H9 (cell line): Measurements from ENCODE around the gene GTF2H4. TPM values are rescaled to one million over a fixed set of nuclear protein-coding genes. Genes with fewer than 3 reads are reported as not detected.

Experiments used
- DNase-seq: peaks from one replicate; pipeline ENCODE4 v3.0.0-alpha.2; 2017
- H2AFZ ChIP-seq: one replicate; pipeline ENCODE4 v1.6.1; 2013; ENCODE audit warnings: mild to moderate bottlenecking, low read length, control low read depth, moderate library complexity
- H2AK5ac ChIP-seq: 2 replicates; pipeline ENCODE4 v1.6.1; 2013; ENCODE audit warnings: low read length, control low read depth, mixed read lengths; ENCODE audit not compliant: insufficient read length
- H2BK120ac ChIP-seq: one replicate; pipeline ENCODE4 v1.6.1; 2013; ENCODE audit warnings: low read depth, mild to moderate bottlenecking, low read length, control low read depth, inconsistent platforms; ENCODE audit not compliant: poor library complexity, severe bottlenecking
- H2BK12ac ChIP-seq: 2 replicates; pipeline ENCODE4 v1.6.1; 2013; ENCODE audit warnings: low read length, control low read depth, mixed read lengths, low read depth; ENCODE audit not compliant: insufficient read length
- H2BK15ac ChIP-seq: 2 replicates; pipeline ENCODE4 v1.6.1; 2013; ENCODE audit warnings: low read depth, low read length, control low read depth
- H2BK20ac ChIP-seq: one replicate; pipeline ENCODE4 v1.6.1; 2013; ENCODE audit warnings: low read depth, mild to moderate bottlenecking, low read length, control low read depth, inconsistent platforms; ENCODE audit not compliant: poor library complexity, severe bottlenecking
- H2BK5ac ChIP-seq: 2 replicates; pipeline ENCODE4 v1.6.1; 2013; ENCODE audit warnings: low read length, control low read depth, mixed read lengths; ENCODE audit not compliant: insufficient read length
- H3K14ac ChIP-seq: 2 replicates; pipeline ENCODE4 v1.6.1; 2013; ENCODE audit warnings: low read length, control low read depth; ENCODE audit not compliant: insufficient read depth
- H3K18ac ChIP-seq: 2 replicates; pipeline ENCODE4 v1.6.1; 2013; ENCODE audit warnings: low read depth, mild to moderate bottlenecking, mixed read lengths, low read length, control low read depth; ENCODE audit not compliant: insufficient read length
- H3K23ac ChIP-seq: 2 replicates; pipeline ENCODE4 v1.6.1; 2013; ENCODE audit warnings: low read length, control low read depth, mixed read lengths, low read depth; ENCODE audit not compliant: insufficient read length
- H3K23me2 ChIP-seq: 2 replicates; pipeline ENCODE4 v1.6.1; 2013; ENCODE audit warnings: low read depth, mild to moderate bottlenecking, mixed read lengths, low read length, control low read depth; ENCODE audit not compliant: insufficient read length, poor library complexity, severe bottlenecking
- H3K27ac ChIP-seq: 2 replicates; pipeline ENCODE4 v1.5.1; 2013; ENCODE audit warnings: low read length, control low read depth, mixed read lengths, low read depth; ENCODE audit not compliant: insufficient read length
- H3K27me3 ChIP-seq: 2 replicates; pipeline ENCODE4 v1.6.1; 2013; ENCODE audit warnings: low read length, control low read depth, inconsistent platforms; ENCODE audit not compliant: insufficient read depth
- H3K4ac ChIP-seq: 2 replicates; pipeline ENCODE4 v1.6.1; 2013; ENCODE audit warnings: low read depth, mild to moderate bottlenecking, control low read depth, inconsistent platforms, low read length, moderate library complexity
- H3K4me1 ChIP-seq: 2 replicates; pipeline ENCODE4 v1.6.1; 2013; ENCODE audit warnings: low read length, control low read depth, inconsistent platforms; ENCODE audit not compliant: insufficient read depth
- H3K4me2 ChIP-seq: 2 replicates; pipeline ENCODE4 v1.6.1; 2013; ENCODE audit warnings: low read length, control low read depth, mixed read lengths; ENCODE audit not compliant: insufficient read length, insufficient read depth
- H3K56ac ChIP-seq: 2 replicates; pipeline ENCODE4 v1.6.1; 2013; ENCODE audit warnings: low read depth, mild to moderate bottlenecking, mixed read lengths, low read length, control low read depth; ENCODE audit not compliant: insufficient read length
- H3K79me1 ChIP-seq: 2 replicates; pipeline ENCODE4 v1.6.1; 2013; ENCODE audit warnings: low read depth, mild to moderate bottlenecking, moderate library complexity, low read length, control low read depth, inconsistent platforms; ENCODE audit not compliant: insufficient read depth, poor library complexity, severe bottlenecking
- H3K79me2 ChIP-seq: 2 replicates; pipeline ENCODE4 v1.6.1; 2013; ENCODE audit warnings: low read length, control low read depth, inconsistent platforms; ENCODE audit not compliant: insufficient read depth
- H3K9ac ChIP-seq: 2 replicates; pipeline ENCODE4 v1.6.1; 2013; ENCODE audit warnings: low read length, control low read depth, mixed read lengths; ENCODE audit not compliant: insufficient read length; ENCODE audit errors: extremely low read depth
- H3K9me3 ChIP-seq: one replicate; pipeline ENCODE4 v1.6.1; 2013; ENCODE audit warnings: low read depth, low read length, inconsistent platforms; ENCODE audit not compliant: control insufficient read depth
- H3T11ph ChIP-seq: one replicate; pipeline ENCODE4 v1.6.1; 2013; ENCODE audit warnings: mild to moderate bottlenecking, low read length, control low read depth, inconsistent platforms
- H4K20me1 ChIP-seq: one replicate; pipeline ENCODE4 v1.6.1; 2013; ENCODE audit not compliant: control insufficient read depth, insufficient read length, insufficient read depth
- H4K5ac ChIP-seq: 2 replicates; pipeline ENCODE4 v1.6.1; 2013; ENCODE audit warnings: low read depth, mild to moderate bottlenecking, mixed read lengths, low read length, control low read depth; ENCODE audit not compliant: insufficient read length
- H4K8ac ChIP-seq: replicated peaks from 2 replicates; pipeline ENCODE4 v1.6.1; 2013; ENCODE audit warnings: low read length, control low read depth, mixed read lengths, low read depth; ENCODE audit not compliant: insufficient read length
- H4K91ac ChIP-seq: 2 replicates; pipeline ENCODE4 v1.6.1; 2013; ENCODE audit warnings: low read depth, mild to moderate bottlenecking, moderate library complexity, mixed read lengths, low read length, control low read depth; ENCODE audit not compliant: insufficient read length
- H3K27ac Mint-ChIP-seq, 3 experiments: 2 replicates in 2 of 3; 3 replicates in 1 of 3; pipeline ENCODE4 v1.8.0; 2020 to 2021; ENCODE audit warnings: mixed read lengths in 3 of 3, mild to moderate bottlenecking in 1 of 3, moderate library complexity in 1 of 3
- H3K27me3 Mint-ChIP-seq: 2 replicates; pipeline ENCODE4 v1.8.0; 2021; ENCODE audit warnings: low read depth, mild to moderate bottlenecking, moderate library complexity, mixed read lengths
- H3K36me3 Mint-ChIP-seq, 3 experiments: 2 replicates in 2 of 3; 3 replicates in 1 of 3; pipeline ENCODE4 v1.8.0; 2020 to 2021; ENCODE audit warnings: low read depth in 3 of 3, mixed read lengths in 3 of 3; ENCODE audit not compliant: insufficient read depth in 1 of 3
- H3K4me1 Mint-ChIP-seq, 2 experiments: 2 replicates each; pipeline ENCODE4 v1.8.0; 2020; ENCODE audit warnings: mixed read lengths in 2 of 2
- H3K4me3 Mint-ChIP-seq, 2 experiments: 2 replicates in 1 of 2; 3 replicates in 1 of 2; pipeline ENCODE4 v1.8.0; 2020 to 2021; ENCODE audit warnings: mild to moderate bottlenecking in 2 of 2, mixed read lengths in 2 of 2, moderate library complexity in 1 of 2
- H3K9me3 Mint-ChIP-seq, 2 experiments: 2 replicates in 1 of 2; 3 replicates in 1 of 2; pipeline ENCODE4 v1.8.0; 2020; ENCODE audit warnings: mild to moderate bottlenecking in 2 of 2, mixed read lengths in 2 of 2, moderate library complexity in 1 of 2
- WGBS: extraction: QIAGEN DNeasy Blood & Tissue Kit; methylation state at CpG from one replicate; pipeline ENCODE4 v1.1.7; 2013; ENCODE audit warnings: missing lambda C conversion rate, low lambda C conversion rate, mixed read lengths; ENCODE audit not compliant: insufficient read length; ENCODE audit errors: extremely low coverage; 5-methylcytosine and 5-hydroxymethylcytosine counted together
- total RNA-seq: library from RNA; stranded (reverse); gene quantifications from 2 replicates; pipeline ENCODE4 v1.2.1, GENCODE V29; 2021
- TF ChIP-seq, protein P1 (sequence below): fragments of 200-600 bp; sonication (generic); conservative IDR thresholded peaks from 3 replicates; pipeline ENCODE4 v1.8.0; 2021; ENCODE audit warnings: antibody characterized with exemption, mild to moderate bottlenecking

The GTF2H4 gene
- total RNA-seq, 1 experiment from 2014 or later, result 60.8 TPM

DNA sequence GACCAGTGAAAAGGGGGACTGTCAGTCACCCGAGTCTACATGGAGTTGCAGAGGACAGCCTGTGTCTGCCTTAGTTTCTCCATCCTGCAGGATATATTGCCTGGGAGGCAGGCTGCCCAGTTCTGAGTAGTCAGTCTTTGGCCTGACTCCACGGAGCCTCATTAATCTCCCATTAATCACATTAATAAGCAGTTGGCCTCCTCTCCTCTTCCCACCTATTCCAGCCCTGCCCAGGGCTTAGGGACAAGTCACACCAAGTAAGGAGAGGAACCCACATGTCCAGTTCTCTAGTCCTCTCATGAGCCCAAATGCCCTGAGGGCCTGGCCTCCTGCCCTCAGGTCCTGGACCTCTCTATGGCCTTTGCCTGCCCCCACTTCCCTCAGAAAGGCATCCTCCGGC lies 31.5 kb downstream of the GTF2H4 start:
- no peak overlapping the region for H4K8ac ChIP-seq
- Mint-ChIP-seq H3K27ac (no peak overlapping the region), H3K27me3 (peaks cover 6% of the 10 kb centered on the region), H3K9me3 (no peaks in the 10 kb centered on the region), H3K36me3 (no peaks in the 10 kb centered on the region), H3K4me3 (no peak overlapping the region), H3K4me1 (peaks cover 32 to 50% of the 10 kb centered on the region in 2 experiments)
- H2BK5ac ChIP-seq, result no peak overlapping the region
- H4K20me1 ChIP-seq, result no peaks in the 10 kb centered on the region
- no peak overlapping the region for H3T11ph ChIP-seq
- H2BK120ac ChIP-seq, result no peak overlapping the region
- H3K9ac ChIP-seq, result no peak overlapping the region
- no peak overlapping the region for H2BK20ac ChIP-seq
- no peaks in the 10 kb centered on the region for H3K79me2 ChIP-seq
- no peaks in the 10 kb centered on the region for H3K27me3 ChIP-seq
- H3K23me2 ChIP-seq, result no peaks in the 10 kb centered on the region
- no peak for DNase-seq
- H3K4ac ChIP-seq, result no peak overlapping the region
- no peak overlapping the region for H4K91ac ChIP-seq
- no peak overlapping the region for H2AFZ ChIP-seq
- peaks cover 6% of the 10 kb centered on the region; the same call in 1 of the 2 replicates for H3K4me1 ChIP-seq
- no peak overlapping the region for H2BK15ac ChIP-seq
- no peak overlapping the region for H3K56ac ChIP-seq
- WGBS, result no CpG with 5 or more reads among the region's 3 CpGs
- H3K23ac ChIP-seq, result no peak overlapping the region
- no peaks in the 10 kb centered on the region for H3K79me1 ChIP-seq
- H3K14ac ChIP-seq, result no peak overlapping the region
- no peak overlapping the region for H3K27ac ChIP-seq
- no peaks in the 10 kb centered on the region for H3K9me3 ChIP-seq
- H2BK12ac ChIP-seq, result no peak overlapping the region
- no peak overlapping the region for H3K4me2 ChIP-seq
- H3K18ac ChIP-seq, result no peak overlapping the region
- TF ChIP-seq, protein P1, sequence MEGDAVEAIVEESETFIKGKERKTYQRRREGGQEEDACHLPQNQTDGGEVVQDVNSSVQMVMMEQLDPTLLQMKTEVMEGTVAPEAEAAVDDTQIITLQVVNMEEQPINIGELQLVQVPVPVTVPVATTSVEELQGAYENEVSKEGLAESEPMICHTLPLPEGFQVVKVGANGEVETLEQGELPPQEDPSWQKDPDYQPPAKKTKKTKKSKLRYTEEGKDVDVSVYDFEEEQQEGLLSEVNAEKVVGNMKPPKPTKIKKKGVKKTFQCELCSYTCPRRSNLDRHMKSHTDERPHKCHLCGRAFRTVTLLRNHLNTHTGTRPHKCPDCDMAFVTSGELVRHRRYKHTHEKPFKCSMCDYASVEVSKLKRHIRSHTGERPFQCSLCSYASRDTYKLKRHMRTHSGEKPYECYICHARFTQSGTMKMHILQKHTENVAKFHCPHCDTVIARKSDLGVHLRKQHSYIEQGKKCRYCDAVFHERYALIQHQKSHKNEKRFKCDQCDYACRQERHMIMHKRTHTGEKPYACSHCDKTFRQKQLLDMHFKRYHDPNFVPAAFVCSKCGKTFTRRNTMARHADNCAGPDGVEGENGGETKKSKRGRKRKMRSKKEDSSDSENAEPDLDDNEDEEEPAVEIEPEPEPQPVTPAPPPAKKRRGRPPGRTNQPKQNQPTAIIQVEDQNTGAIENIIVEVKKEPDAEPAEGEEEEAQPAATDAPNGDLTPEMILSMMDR, result no peak
- no peak overlapping the region for H2AK5ac ChIP-seq
- no peak overlapping the region for H4K5ac ChIP-seq
